ENCODE data around the gene ANKFN1.

GRCh38 chr17:56159826-56160380 is 6.6 kb downstream of the ANKFN1 start:
- no peak for TF ChIP-seq CTCF (IDR thresholded peaks at IDR 0.05)
- no peak for TF ChIP-seq POLR2A (IDR thresholded peaks at IDR 0.05)

Data from body of pancreas (tissue), 4 donors.